HepG2 (cell line): Measurements from ENCODE around the gene KIAA1549.

ENCODE experiments used
- BHLHE40 ChIP-seq: IDR thresholded peaks from 2 replicates; pipeline ENCODE4 v1.6.1; 2011; ENCODE audit warnings: low read length, improper control_type of control experiment
- CC2D1A ChIP-seq: sonication (generic); formaldehyde crosslinking; IDR thresholded peaks from 2 replicates; pipeline ENCODE4 v1.8.1; 2023; ENCODE audit warnings: mild to moderate bottlenecking, missing genetic modification reagents
- CTCF ChIP-seq: sonication (generic); formaldehyde crosslinking; IDR thresholded peaks from 2 replicates; pipeline ENCODE4 v1.5.0; 2020; ENCODE audit warnings: mild to moderate bottlenecking, missing genetic modification reagents, moderate library complexity
- DPF2 ChIP-seq: sonication (generic); formaldehyde crosslinking; IDR thresholded peaks from 2 replicates; pipeline ENCODE4 v1.4.0; 2020; ENCODE audit warnings: mild to moderate bottlenecking, low read depth, missing genetic modification reagents, borderline replicate concordance
- ISX ChIP-seq: sonication (generic); formaldehyde crosslinking; conservative IDR thresholded peaks from 2 replicates; pipeline ENCODE4 v1.5.0; 2020; ENCODE audit warnings: missing genetic modification reagents
- POLR2AphosphoS5 ChIP-seq: IDR thresholded peaks from 2 replicates; pipeline ENCODE4 v1.6.1; 2012; ENCODE audit warnings: low read depth, low read length
- RAD51 ChIP-seq: fragments of 450-650 bp; IDR thresholded peaks from 2 replicates; pipeline ENCODE4 v1.6.1; 2016; ENCODE audit warnings: borderline replicate concordance
- REST ChIP-seq, 2 experiments: IDR thresholded peaks; 2 replicates each; pipeline ENCODE4 v1.6.1; 2011 to 2012; ENCODE audit warnings: low read length in 2 of 2, borderline replicate concordance in 1 of 2, low read depth in 1 of 2, mild to moderate bottlenecking in 1 of 2, moderate library complexity in 1 of 2
- ZMYM3 ChIP-seq: sonication (generic); formaldehyde crosslinking; IDR thresholded peaks from 2 replicates; pipeline ENCODE4 v1.5.1; 2020; ENCODE audit warnings: mild to moderate bottlenecking, missing genetic modification reagents
- ZNF557 ChIP-seq: sonication (generic); formaldehyde crosslinking; IDR thresholded peaks from 2 replicates; pipeline ENCODE4 v1.4.0; 2020; ENCODE audit warnings: missing genetic modification reagents

DNA sequence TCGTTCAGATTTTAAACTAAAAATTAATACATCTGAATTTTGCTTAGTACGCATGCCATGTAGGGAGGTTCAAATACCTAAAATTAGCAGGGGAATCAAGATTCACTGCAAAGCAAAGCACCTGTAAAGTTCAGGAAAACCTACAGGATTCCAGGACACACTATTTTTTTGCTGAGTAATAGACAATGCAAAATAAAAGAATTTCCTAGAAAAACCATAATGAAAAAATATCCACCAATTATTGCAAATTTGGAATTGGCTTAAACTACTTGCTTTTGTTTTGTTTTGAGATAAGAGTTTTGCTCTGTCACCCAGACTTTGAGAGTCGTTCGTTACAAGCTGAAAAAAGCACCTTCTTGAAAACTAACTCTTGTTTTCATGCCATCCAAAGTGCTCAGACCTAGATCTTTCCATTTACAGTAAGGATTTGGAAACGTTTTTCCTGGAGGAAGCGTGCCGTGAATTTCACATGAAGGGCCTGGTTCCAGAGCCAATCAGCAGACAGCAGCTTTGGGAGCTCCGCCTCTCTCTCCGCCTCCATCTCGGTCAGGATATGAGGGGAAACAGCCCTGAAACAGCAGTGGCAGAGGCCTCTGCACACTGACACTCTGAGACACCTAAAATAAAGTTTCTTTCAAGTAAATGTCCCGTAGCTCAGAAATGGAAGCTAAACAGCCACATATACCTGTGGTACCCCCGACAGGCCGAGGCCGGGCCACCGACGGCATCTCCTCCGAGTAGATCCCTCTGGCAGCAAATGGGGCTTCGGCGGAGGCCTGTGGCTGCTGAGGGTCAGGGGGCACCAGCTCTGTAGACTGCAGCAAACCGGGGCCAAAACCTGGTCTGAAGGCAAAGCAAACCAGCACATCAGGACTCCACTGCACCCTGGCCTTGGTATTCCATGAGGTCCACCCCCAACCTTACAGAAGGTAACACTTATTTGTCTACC lies 137.3 kb downstream of the KIAA1549 start:
- no peak for TF ChIP-seq BHLHE40
- TF ChIP-seq REST (IDR thresholded peaks at IDR 0.05; ENCODE audit: borderline replicate concordance in 1 of 2, low read depth in 1 of 2, low read length in 2 of 2): no peak
- TF ChIP-seq DPF2: no peak
- no peak for TF ChIP-seq ZMYM3 (CRISPR knock-in tag)
- no peak for TF ChIP-seq POLR2AphosphoS5
- no peak for TF ChIP-seq CTCF (CRISPR knock-in tag)
- no peak for TF ChIP-seq CC2D1A (CRISPR knock-in tag)
- TF ChIP-seq ZNF557 (CRISPR knock-in tag): no peak
- TF ChIP-seq RAD51: no peak
- no peak for TF ChIP-seq ISX (CRISPR knock-in tag)
